BE2C (cell line): ENCODE measurements around the gene BAX.

ENCODE experiments used
- DNase-seq: peaks from one replicate; pipeline ENCODE4 v3.0.0-alpha.2; 2020
- H3K27me3 ChIP-seq: fragments of 250-450 bp; sonication (Bioruptor Pico); 2 replicates; pipeline ENCODE4 v1.5.1; 2020; ENCODE audit warnings: mild to moderate bottlenecking
- H3K36me3 ChIP-seq: fragments of 250-450 bp; sonication (Bioruptor Pico); 2 replicates; pipeline ENCODE4 v1.5.1; 2020; ENCODE audit warnings: mild to moderate bottlenecking
- H3K4me1 ChIP-seq: fragments of 250-450 bp; sonication (Bioruptor Pico); 2 replicates; pipeline ENCODE4 v1.5.1; 2020
- H3K4me3 ChIP-seq: 2 replicates; pipeline ENCODE4 v1.5.1; 2011; ENCODE audit warnings: low read depth, low read length
- H3K9me3 ChIP-seq: fragments of 250-450 bp; sonication (Bioruptor Pico); 2 replicates; pipeline ENCODE4 v1.5.1; 2020
- TF ChIP-seq, protein P1 (sequence below): IDR thresholded peaks from 2 replicates; pipeline ENCODE4 v1.5.1; 2012; ENCODE audit warnings: mild to moderate bottlenecking, low read depth, low read length

Gene BAX

DNA sequence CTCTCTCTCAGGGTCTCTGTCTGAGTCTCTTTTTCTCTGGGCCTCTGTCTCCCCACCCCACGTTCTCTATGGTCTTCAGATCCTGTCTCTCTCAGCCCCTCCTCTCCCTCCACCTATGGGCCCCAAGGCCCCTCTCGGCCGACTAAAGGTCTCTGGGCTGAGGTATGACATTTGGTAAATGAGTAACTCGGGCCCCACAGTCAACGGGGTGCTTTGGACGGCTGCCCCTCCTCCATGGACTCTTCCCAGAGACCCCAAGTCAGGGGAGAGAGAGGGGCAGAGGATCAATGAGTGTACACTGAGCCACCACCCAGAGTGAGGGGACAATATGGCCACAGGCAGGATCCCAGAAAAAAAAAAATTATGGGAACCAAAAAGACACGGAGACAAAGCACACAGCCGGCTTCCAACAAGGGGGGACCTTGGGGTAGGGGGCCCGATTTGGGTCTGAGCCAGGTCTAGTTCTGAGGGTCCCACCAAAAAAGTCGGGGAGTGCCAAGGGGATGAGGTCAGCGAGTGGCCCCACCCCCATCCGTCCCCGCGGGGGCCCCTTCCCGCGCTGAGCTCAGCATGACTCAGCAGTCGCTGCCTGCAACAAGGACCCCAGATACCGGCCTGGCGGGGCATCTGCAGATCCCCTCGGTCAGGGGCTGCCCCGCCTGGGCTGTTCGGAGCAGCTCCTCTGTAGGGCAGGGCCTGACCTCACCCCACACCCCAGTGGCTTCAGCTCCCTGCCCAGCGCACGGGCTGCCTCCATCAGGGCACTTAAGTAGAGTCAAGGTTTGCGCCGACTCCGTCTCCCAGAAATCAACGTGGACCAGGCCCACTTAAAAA, 8.9 kb downstream of the BAX start:
- peak; percentile 56 for DNase-seq
- Histone ChIP-seq H3K36me3 (peaks cover 27% of the 10 kb centered on the region), H3K27me3 (no peaks in the 10 kb centered on the region), H3K4me3 (no peak overlapping the region), H3K9me3 (no peaks in the 10 kb centered on the region), H3K4me1 (peaks cover 14% of the 10 kb centered on the region)
- TF ChIP-seq, protein P1, sequence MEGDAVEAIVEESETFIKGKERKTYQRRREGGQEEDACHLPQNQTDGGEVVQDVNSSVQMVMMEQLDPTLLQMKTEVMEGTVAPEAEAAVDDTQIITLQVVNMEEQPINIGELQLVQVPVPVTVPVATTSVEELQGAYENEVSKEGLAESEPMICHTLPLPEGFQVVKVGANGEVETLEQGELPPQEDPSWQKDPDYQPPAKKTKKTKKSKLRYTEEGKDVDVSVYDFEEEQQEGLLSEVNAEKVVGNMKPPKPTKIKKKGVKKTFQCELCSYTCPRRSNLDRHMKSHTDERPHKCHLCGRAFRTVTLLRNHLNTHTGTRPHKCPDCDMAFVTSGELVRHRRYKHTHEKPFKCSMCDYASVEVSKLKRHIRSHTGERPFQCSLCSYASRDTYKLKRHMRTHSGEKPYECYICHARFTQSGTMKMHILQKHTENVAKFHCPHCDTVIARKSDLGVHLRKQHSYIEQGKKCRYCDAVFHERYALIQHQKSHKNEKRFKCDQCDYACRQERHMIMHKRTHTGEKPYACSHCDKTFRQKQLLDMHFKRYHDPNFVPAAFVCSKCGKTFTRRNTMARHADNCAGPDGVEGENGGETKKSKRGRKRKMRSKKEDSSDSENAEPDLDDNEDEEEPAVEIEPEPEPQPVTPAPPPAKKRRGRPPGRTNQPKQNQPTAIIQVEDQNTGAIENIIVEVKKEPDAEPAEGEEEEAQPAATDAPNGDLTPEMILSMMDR, result no peak

DNA sequence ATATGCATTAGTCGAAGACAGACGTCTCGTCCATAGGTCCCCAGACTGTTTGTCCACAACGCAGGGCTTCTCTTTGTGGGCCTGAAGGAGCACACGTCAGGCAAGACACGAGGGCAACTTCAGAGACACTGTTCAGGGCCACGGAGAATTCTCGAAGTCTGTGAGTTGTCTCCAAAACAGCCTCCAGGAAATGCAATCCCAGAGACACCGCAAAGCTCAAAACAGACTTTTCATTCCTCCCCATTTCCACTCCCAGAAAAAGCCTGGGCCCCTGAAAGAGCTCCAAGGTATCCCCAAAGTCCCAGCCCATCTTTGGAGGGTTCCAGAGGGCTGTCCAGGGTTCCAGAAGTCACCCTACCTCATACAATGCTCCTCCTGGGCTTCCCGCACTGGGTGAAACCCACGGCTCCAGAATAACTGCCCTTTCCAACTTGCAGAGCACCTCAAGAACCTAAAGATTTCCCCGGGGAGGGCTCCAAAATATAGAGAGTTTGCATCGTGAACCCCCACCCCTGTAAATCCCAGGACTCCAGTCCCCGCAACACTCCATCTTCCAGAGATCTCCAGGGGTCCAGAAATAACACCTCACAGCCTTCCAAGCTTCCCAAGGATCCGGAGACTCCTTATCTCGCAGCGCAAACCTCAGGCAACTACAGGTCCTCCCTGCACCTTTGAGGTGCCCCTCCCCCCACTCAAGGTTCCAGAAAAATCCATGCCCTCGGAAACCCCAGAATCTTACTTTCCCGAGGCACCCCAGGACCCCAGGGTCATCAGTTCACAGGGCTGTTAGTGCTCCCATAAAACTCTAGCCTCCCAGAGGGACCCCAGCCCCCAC, 9.7 kb downstream of the BAX start:
- TF ChIP-seq, protein P1, result no peak
- Histone ChIP-seq H3K4me1 (peaks cover 18% of the 10 kb centered on the region), H3K36me3 (peaks cover 36% of the 10 kb centered on the region), H3K4me3 (peak overlapping the region; percentile 20; the same call in 1 of the 2 replicates), H3K9me3 (no peaks in the 10 kb centered on the region), H3K27me3 (no peaks in the 10 kb centered on the region)
- DNase-seq, result no peak

DNA sequence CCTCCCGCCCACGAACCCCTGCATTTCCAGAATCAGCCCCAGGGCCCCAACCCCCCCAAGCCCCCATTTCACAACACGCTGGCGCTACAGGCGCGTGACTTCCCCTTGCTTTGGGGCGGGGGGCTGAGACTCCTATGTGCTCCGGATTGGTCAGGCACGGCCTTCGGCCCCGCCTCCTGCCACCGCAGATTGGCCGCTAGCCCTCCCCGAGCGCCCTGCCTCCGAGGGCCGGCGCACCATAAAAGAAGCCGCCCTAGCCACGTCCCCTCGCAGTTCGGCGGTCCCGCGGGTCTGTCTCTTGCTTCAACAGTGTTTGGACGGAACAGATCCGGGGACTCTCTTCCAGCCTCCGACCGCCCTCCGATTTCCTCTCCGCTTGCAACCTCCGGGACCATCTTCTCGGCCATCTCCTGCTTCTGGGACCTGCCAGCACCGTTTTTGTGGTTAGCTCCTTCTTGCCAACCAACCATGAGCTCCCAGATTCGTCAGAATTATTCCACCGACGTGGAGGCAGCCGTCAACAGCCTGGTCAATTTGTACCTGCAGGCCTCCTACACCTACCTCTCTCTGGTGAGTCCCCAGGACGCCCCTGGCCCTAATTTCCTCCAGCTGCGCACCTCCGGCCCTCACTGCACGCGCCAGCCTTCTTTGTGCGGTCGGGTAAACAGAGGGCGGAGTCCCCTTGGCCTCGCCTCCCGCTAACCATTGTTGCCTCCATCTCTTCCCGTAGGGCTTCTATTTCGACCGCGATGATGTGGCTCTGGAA, 10.5 kb downstream of the BAX start, which contains the start of gene FTL:
Gene FTL, plus strand, starts transcription at position 270 of the 766 bp plus-strand sequence. Its CDS starts 199 bp downstream, at position 469.
- Histone ChIP-seq H3K4me1 (peaks cover 22% of the 10 kb centered on the region), H3K36me3 (peaks cover 37% of the 10 kb centered on the region), H3K4me3 (peak within 1 kb of the TSS; percentile 79), H3K9me3 (no peaks in the 10 kb centered on the region), H3K27me3 (no peaks in the 10 kb centered on the region)
- peak; percentile 97 for DNase-seq
- TF ChIP-seq, protein P1, result no peak

DNA sequence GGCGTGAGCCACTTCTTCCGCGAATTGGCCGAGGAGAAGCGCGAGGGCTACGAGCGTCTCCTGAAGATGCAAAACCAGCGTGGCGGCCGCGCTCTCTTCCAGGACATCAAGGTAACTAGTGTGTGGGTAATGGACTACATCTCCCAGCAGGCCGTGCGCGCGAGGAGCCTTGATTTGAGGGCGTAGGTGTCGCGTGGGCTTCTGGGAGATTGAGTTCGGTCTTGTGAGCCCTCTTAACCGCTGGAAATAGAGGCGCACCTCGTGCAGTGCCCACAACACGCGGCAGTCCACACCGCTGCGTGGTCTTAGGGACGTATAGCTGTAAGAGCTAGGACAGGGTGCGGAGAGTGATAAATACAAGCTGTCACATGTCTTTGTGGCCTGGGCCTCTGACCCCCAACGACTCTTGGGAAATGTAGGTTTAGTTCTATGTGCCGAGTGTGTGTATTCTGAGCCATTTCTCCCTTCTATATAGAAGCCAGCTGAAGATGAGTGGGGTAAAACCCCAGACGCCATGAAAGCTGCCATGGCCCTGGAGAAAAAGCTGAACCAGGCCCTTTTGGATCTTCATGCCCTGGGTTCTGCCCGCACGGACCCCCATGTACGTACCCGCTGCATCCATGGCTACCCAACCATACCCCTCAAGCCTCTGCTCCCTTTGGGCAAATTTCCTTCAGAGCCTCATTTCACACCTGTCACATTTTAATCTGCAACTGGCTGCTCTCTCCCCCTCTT, 11.3 kb downstream of the BAX start:
- peaks cover 27% of the 10 kb centered on the region for H3K4me1 ChIP-seq
- H3K27me3 ChIP-seq, result no peaks in the 10 kb centered on the region
- H3K36me3 ChIP-seq, result peaks cover 37% of the 10 kb centered on the region
- DNase-seq, result peak; percentile 92
- no peaks in the 10 kb centered on the region for H3K9me3 ChIP-seq
- TF ChIP-seq, protein P1, result no peak
- peak overlapping the region; percentile 79 for H3K4me3 ChIP-seq

DNA sequence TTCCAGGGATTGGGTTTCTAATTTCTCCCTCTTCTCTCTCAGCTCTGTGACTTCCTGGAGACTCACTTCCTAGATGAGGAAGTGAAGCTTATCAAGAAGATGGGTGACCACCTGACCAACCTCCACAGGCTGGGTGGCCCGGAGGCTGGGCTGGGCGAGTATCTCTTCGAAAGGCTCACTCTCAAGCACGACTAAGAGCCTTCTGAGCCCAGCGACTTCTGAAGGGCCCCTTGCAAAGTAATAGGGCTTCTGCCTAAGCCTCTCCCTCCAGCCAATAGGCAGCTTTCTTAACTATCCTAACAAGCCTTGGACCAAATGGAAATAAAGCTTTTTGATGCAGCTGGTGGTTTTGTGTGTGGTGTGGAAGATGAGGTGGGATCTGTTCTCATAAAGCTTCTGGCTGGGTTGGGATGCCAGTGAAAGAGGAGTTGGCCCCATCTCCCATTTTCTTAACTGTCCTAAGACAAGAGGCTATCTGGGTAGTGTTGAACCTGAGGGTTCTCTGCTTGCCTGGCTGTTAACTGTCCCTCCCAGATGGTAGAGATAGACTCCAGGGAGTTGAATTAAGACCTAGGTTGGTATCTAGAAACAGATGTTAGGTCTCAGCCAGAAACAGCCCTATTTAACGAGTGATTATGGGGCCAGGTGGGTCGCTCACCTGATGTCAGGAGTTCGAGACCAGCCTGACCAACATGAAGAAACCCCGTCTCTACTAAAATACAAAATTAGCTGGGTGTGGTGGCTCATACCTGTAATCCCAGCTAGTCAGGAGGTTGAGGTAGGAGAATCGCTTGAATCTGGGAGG, 12.1 kb downstream of the BAX start:
- H3K4me3 ChIP-seq, result peak overlapping the region; percentile 79
- TF ChIP-seq, protein P1, result no peak
- peaks cover 37% of the 10 kb centered on the region for H3K36me3 ChIP-seq
- H3K4me1 ChIP-seq, result peaks cover 27% of the 10 kb centered on the region
- H3K9me3 ChIP-seq, result no peaks in the 10 kb centered on the region
- no peaks in the 10 kb centered on the region for H3K27me3 ChIP-seq
- DNase-seq, result no peak
